Caco-2 (cell line): Measurements from ENCODE around the gene IL1B. TPM values are rescaled to one million over a fixed set of nuclear protein-coding genes. Genes with fewer than 3 reads are reported as not detected.

Experiments
- BruUV-seq: library from RNA; stranded (reverse); fragments of 400-500 nt; replicated peaks from 2 replicates; lab custom pipeline; 2021; lab: Mats Ljungman, UMichigan
- CTCF ChIA-PET: fragments of 300-600 bp; sonication (Branson Sonifier 250); formaldehyde crosslinking; loops from one replicate; lab custom pipeline; 2022; ENCODE audit warnings: antibody characterized with exemption; lab: Charles Lee
- POLR2A ChIA-PET: fragments of 300-600 bp; sonication (Branson Sonifier 250); formaldehyde crosslinking; loops from one replicate; lab custom pipeline; 2022; ENCODE audit warnings: antibody characterized with exemption; lab: Charles Lee
- DNase-seq, 2 experiments: peaks; one replicate each; pipeline versions ENCODE4 v3.0.0 to v3.0.0-alpha.2; 2020 to 2022
- H3K27me3 ChIP-seq: replicated peaks from 2 replicates; pipeline ENCODE4 v1.6.0; 2011; ENCODE audit warnings: low read length; ENCODE audit not compliant: control insufficient read depth, insufficient read depth
- H3K36me3 ChIP-seq: 2 replicates; pipeline ENCODE4 v1.5.1; 2011; ENCODE audit warnings: low read length; ENCODE audit not compliant: control insufficient read depth, insufficient read depth
- H3K4me1 ChIP-seq: fragments of 250-450 bp; sonication (Bioruptor Pico); 2 replicates; pipeline ENCODE4 v1.5.1; 2020; ENCODE audit warnings: mild to moderate bottlenecking
- H3K4me3 ChIP-seq: 2 replicates; pipeline ENCODE4 v1.5.1; 2011; ENCODE audit warnings: low read depth, mild to moderate bottlenecking, control low read depth, low read length
- H3K9me3 ChIP-seq: fragments of 250-450 bp; sonication (Bioruptor Pico); 2 replicates; pipeline ENCODE4 v1.5.1; 2020; ENCODE audit warnings: mild to moderate bottlenecking, moderate library complexity
- H3K27ac Mint-ChIP-seq: one replicate; pipeline ENCODE4 v1.8.0; 2022; ENCODE audit warnings: mixed read lengths; ENCODE audit not compliant: unreplicated experiment
- H3K27me3 Mint-ChIP-seq: one replicate; pipeline ENCODE4 v1.8.0; 2022; ENCODE audit warnings: mixed read lengths; ENCODE audit not compliant: insufficient read depth, unreplicated experiment
- H3K36me3 Mint-ChIP-seq: one replicate; pipeline ENCODE4 v1.8.0; 2022; ENCODE audit warnings: mild to moderate bottlenecking, mixed read lengths; ENCODE audit not compliant: insufficient read depth, unreplicated experiment
- H3K4me1 Mint-ChIP-seq: one replicate; pipeline ENCODE4 v1.8.0; 2022; ENCODE audit warnings: low read depth, mixed read lengths; ENCODE audit not compliant: unreplicated experiment
- H3K4me3 Mint-ChIP-seq: one replicate; pipeline ENCODE4 v1.8.0; 2022; ENCODE audit warnings: mild to moderate bottlenecking, moderate library complexity, mixed read lengths; ENCODE audit not compliant: unreplicated experiment
- H3K9me3 Mint-ChIP-seq: one replicate; pipeline ENCODE4 v1.8.0; 2022; ENCODE audit warnings: mixed read lengths; ENCODE audit not compliant: unreplicated experiment
- intact Hi-C: fragments of 100-400 bp; cut with micrococcal nuclease; formaldehyde crosslinking; loops from one replicate; pipeline ENCODE4 v1.10.0; 2022; ENCODE audit not compliant: unreplicated experiment
- total RNA-seq: library from RNA; stranded (reverse); gene quantifications from 2 replicates; pipeline ENCODE4 v1.2.3, GENCODE V29; 2022
- TF ChIP-seq, protein P1 (sequence below), 2 experiments: fragments of 200-600 bp in 1 of 2; IDR thresholded peaks; 1 replicate in 1 of 2; 2 replicates in 1 of 2; pipeline versions ENCODE4 v1.5.1 to v1.8.0; 2011 to 2022; ENCODE audit warnings: antibody characterized with exemption in 1 of 2, control low read depth in 1 of 2, inconsistent platforms in 1 of 2, low read depth in 1 of 2, low read length in 1 of 2, mild to moderate bottlenecking in 1 of 2, moderate library complexity in 1 of 2; ENCODE audit not compliant: insufficient read depth in 1 of 2, severe bottlenecking in 1 of 2, unreplicated experiment in 1 of 2

Gene IL1B
- total RNA-seq, 1 experiment from 2014 or later: 0.18 TPM

DNA sequence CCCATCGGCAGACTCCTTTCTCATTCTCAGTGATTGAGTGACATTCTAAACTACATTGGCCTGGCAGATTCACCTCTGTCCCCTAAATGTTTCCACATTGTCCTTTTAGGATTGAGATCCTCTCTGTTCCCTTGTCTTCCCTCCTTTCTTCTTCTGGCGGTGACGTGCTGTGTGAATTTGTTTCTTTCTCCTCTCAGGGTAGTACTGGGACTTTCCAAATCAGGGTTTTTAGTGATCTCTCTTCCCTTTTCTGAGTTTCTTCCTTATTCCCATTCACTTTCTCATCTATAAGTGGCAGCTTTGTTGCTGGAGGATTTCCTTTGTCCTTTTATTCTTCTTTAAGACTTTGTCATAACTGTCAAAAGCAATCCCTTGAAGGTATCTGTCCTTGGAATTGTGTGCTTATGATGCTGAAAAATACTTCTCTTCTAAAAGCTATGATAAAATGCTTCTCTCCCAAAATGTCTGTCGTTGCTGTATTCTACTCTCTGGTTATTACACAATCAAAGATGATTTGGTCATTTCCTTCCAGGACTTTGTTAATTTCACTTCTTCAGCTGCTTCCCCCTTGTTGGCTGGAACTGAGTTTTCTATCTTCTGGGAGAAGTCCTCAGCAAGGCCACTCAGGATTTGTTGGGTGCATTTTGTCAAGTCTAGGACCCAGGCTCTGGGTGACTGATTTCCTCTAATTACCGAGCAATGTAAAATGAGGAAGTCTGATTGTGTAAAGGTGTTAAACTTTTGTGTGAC is 4.9 kb upstream of the IL1B start:
- H3K4me1 Mint-ChIP-seq: peaks cover 2% of the 10 kb centered on the region
- CTCF ChIA-PET: no interaction called here

GRCh38 chr2:112840068-112840445 is 3.5 kb upstream of the IL1B start:
- ChIA-PET CTCF (no interaction called here), POLR2A (no interaction called here)
- intact Hi-C loops: no loop called here
- no TSS peak for BruUV-seq
- no peak overlapping the region for H3K27ac Mint-ChIP-seq
- Histone ChIP-seq H3K4me3 (no peak overlapping the region), H3K4me1 (no peaks in the 10 kb centered on the region), H3K27me3 (no peaks in the 10 kb centered on the region), H3K36me3 (no peaks in the 10 kb centered on the region), H3K9me3 (no peaks in the 10 kb centered on the region)
- no peaks in the 10 kb centered on the region for H3K27me3 Mint-ChIP-seq
- H3K4me3 Mint-ChIP-seq: no peak overlapping the region
- no peaks in the 10 kb centered on the region for H3K9me3 Mint-ChIP-seq
- TF ChIP-seq, protein P1, sequence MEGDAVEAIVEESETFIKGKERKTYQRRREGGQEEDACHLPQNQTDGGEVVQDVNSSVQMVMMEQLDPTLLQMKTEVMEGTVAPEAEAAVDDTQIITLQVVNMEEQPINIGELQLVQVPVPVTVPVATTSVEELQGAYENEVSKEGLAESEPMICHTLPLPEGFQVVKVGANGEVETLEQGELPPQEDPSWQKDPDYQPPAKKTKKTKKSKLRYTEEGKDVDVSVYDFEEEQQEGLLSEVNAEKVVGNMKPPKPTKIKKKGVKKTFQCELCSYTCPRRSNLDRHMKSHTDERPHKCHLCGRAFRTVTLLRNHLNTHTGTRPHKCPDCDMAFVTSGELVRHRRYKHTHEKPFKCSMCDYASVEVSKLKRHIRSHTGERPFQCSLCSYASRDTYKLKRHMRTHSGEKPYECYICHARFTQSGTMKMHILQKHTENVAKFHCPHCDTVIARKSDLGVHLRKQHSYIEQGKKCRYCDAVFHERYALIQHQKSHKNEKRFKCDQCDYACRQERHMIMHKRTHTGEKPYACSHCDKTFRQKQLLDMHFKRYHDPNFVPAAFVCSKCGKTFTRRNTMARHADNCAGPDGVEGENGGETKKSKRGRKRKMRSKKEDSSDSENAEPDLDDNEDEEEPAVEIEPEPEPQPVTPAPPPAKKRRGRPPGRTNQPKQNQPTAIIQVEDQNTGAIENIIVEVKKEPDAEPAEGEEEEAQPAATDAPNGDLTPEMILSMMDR (IDR thresholded peaks at IDR 0.05; ENCODE audit: insufficient read depth in 1 of 2, low read depth in 1 of 2, low read length in 1 of 2, severe bottlenecking in 1 of 2, unreplicated experiment in 1 of 2): no peak
- H3K36me3 Mint-ChIP-seq: no peaks in the 10 kb centered on the region
- H3K4me1 Mint-ChIP-seq: peaks cover 6% of the 10 kb centered on the region
- DNase-seq: no peak

More for the DNA sequence above, 4.9 kb upstream of the IL1B start:
- BruUV-seq: no TSS peak
- DNase-seq: no peak
- H3K27me3 Mint-ChIP-seq: no peaks in the 10 kb centered on the region
- H3K36me3 Mint-ChIP-seq: no peaks in the 10 kb centered on the region
- POLR2A ChIA-PET: no interaction called here
- H3K36me3 ChIP-seq: no peaks in the 10 kb centered on the region
- H3K9me3 Mint-ChIP-seq: no peaks in the 10 kb centered on the region
- no peaks in the 10 kb centered on the region for H3K4me1 ChIP-seq
- no peak overlapping the region for H3K4me3 ChIP-seq
- no peaks in the 10 kb centered on the region for H3K27me3 ChIP-seq
- H3K9me3 ChIP-seq: no peaks in the 10 kb centered on the region
- intact Hi-C loops: no loop called here
- H3K4me3 Mint-ChIP-seq: no peak overlapping the region
- H3K27ac Mint-ChIP-seq: no peak overlapping the region
- TF ChIP-seq, protein P1 (IDR thresholded peaks at IDR 0.05; ENCODE audit: insufficient read depth in 1 of 2, low read depth in 1 of 2, low read length in 1 of 2, severe bottlenecking in 1 of 2, unreplicated experiment in 1 of 2): no peak

DNA sequence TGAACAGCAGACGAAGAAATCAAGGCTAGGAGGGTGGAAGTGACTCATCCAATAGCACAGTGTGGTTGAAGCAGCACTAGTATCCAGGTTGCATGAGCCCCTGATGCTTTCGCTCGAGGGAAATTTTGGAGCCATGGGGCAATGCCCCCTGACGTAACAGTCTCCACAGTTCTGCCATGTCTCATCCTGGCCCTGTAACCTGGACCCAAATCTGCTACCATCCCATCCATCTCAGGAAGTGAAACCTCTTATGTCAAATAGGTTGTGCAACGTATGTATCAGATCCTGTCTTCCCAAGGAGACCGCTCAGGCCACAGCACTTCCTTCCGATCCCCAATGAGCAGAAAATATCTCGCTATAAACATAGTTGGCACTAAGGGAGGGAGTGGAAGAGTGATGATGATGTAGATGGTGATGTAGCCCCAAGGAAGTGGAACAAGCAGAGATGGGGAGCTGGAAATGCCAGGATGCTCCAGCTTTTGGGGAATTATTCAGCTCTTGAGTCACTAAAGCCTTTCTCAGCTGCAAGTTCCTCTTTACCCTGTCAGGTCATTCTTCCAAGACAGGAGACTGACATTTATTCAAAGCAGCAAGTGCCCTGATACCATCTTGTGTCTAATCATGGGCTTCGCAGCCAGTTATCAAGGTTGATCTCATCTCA is 3.0 kb upstream of the IL1B start:
- Mint-ChIP-seq H3K36me3 (no peaks in the 10 kb centered on the region), H3K27me3 (no peaks in the 10 kb centered on the region), H3K4me3 (no peak overlapping the region), H3K27ac (no peak overlapping the region), H3K4me1 (peaks cover 6% of the 10 kb centered on the region), H3K9me3 (no peaks in the 10 kb centered on the region)
- no peak for DNase-seq
- no peak overlapping the region for H3K4me3 ChIP-seq
- BruUV-seq: no TSS peak
- CTCF ChIA-PET: no interaction called here
- no peaks in the 10 kb centered on the region for H3K9me3 ChIP-seq
- H3K27me3 ChIP-seq: no peaks in the 10 kb centered on the region
- POLR2A ChIA-PET: no interaction called here
- H3K4me1 ChIP-seq: 0 out of 2 replicates have a peak, but pooled peaks cover under 1% of the 10 kb centered on the region
- no peaks in the 10 kb centered on the region for H3K36me3 ChIP-seq
- intact Hi-C loops: no loop called here
- TF ChIP-seq, protein P1 (IDR thresholded peaks at IDR 0.05; ENCODE audit: insufficient read depth in 1 of 2, low read depth in 1 of 2, low read length in 1 of 2, severe bottlenecking in 1 of 2, unreplicated experiment in 1 of 2): no peak
